Measurements from ENCODE around the gene CD37. TPM values are rescaled to one million over a fixed set of nuclear protein-coding genes. Genes with fewer than 3 reads are reported as not detected.

CD37 gene
- total and polyA plus RNA-seq, 10 of the 15 experiments (the other 5 are each of a cell fraction or from before 2014, with no cell fraction given) = 34.1 to 359 (median 108) TPM

DNA sequence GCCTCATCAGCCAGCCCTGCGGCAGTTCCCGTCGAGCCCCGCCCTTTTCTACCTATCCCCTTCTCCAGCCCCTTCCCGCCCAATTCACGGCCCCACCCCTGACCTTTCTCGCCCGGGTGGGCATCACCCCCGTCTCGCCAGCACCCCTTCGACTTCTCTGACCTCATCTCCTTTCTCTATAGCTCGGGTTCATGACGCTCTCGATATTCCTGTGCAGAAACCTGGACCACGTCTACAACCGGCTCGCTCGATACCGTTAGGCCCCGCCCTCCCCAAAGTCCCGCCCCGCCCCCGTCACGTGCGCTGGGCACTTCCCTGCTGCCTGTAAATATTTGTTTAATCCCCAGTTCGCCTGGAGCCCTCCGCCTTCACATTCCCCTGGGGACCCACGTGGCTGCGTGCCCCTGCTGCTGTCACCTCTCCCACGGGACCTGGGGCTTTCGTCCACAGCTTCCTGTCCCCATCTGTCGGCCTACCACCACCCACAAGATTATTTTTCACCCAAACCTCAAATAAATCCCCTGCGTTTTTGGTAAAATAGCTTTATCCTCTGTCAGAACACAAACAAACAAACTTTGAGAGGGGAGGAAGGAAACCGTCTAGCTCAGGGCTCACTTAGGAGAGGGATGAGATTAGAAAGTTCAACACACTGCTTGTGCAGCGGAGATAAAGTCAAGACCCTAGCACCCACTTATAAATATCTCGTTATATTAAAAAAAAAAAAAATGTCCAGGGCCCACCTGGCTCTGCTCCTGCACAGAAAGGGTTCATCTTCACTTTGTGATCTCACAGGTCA, 5.1 kb downstream of the CD37 start (continued):
- TF ChIP-seq, protein P1, sequence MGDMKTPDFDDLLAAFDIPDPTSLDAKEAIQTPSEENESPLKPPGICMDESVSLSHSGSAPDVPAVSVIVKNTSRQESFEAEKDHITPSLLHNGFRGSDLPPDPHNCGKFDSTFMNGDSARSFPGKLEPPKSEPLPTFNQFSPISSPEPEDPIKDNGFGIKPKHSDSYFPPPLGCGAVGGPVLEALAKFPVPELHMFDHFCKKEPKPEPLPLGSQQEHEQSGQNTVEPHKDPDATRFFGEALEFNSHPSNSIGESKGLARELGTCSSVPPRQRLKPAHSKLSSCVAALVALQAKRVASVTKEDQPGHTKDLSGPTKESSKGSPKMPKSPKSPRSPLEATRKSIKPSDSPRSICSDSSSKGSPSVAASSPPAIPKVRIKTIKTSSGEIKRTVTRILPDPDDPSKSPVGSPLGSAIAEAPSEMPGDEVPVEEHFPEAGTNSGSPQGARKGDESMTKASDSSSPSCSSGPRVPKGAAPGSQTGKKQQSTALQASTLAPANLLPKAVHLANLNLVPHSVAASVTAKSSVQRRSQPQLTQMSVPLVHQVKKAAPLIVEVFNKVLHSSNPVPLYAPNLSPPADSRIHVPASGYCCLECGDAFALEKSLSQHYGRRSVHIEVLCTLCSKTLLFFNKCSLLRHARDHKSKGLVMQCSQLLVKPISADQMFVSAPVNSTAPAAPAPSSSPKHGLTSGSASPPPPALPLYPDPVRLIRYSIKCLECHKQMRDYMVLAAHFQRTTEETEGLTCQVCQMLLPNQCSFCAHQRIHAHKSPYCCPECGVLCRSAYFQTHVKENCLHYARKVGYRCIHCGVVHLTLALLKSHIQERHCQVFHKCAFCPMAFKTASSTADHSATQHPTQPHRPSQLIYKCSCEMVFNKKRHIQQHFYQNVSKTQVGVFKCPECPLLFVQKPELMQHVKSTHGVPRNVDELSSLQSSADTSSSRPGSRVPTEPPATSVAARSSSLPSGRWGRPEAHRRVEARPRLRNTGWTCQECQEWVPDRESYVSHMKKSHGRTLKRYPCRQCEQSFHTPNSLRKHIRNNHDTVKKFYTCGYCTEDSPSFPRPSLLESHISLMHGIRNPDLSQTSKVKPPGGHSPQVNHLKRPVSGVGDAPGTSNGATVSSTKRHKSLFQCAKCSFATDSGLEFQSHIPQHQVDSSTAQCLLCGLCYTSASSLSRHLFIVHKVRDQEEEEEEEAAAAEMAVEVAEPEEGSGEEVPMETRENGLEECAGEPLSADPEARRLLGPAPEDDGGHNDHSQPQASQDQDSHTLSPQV (IDR thresholded peaks at IDR 0.05) = no peak
- TF ChIP-seq NR2F1 (conservative IDR thresholded peaks at IDR 0.05) = peak; percentile 88
- TF ChIP-seq NRF1 (conservative IDR thresholded peaks at IDR 0.05; ENCODE audit: low read depth, low read length) = no peak
- TF ChIP-seq, protein P2, sequence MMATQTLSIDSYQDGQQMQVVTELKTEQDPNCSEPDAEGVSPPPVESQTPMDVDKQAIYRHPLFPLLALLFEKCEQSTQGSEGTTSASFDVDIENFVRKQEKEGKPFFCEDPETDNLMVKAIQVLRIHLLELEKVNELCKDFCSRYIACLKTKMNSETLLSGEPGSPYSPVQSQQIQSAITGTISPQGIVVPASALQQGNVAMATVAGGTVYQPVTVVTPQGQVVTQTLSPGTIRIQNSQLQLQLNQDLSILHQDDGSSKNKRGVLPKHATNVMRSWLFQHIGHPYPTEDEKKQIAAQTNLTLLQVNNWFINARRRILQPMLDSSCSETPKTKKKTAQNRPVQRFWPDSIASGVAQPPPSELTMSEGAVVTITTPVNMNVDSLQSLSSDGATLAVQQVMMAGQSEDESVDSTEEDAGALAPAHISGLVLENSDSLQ (IDR thresholded peaks at IDR 0.05) = peak; percentile 62
- no peak for TF ChIP-seq MYB (IDR thresholded peaks at IDR 0.05; ENCODE audit: borderline replicate concordance, low read depth, low read length)
- TF ChIP-seq SMAD1 (IDR thresholded peaks at IDR 0.05; ENCODE audit: low read depth, partially characterized antibody) = peak; percentile 61
- no peak; the same call in 1 of the 2 replicates for TF ChIP-seq SMC3 (IDR thresholded peaks at IDR 0.05; ENCODE audit: borderline replicate concordance, low read length)
- TF ChIP-seq BMI1 (IDR thresholded peaks at IDR 0.05; ENCODE audit: borderline replicate concordance) = peak; percentile 80; the same call in 1 of the 2 replicates
- TF ChIP-seq CREM (IDR thresholded peaks at IDR 0.05; ENCODE audit: low read depth) = peak; percentile 88
- TF ChIP-seq SUPT20H (IDR thresholded peaks at IDR 0.05; ENCODE audit: borderline replicate concordance, control insufficient read depth, low read depth, low read length) = no peak
- TF ChIP-seq, protein P3, sequence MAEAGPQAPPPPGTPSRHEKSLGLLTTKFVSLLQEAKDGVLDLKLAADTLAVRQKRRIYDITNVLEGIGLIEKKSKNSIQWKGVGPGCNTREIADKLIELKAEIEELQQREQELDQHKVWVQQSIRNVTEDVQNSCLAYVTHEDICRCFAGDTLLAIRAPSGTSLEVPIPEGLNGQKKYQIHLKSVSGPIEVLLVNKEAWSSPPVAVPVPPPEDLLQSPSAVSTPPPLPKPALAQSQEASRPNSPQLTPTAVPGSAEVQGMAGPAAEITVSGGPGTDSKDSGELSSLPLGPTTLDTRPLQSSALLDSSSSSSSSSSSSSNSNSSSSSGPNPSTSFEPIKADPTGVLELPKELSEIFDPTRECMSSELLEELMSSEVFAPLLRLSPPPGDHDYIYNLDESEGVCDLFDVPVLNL (IDR thresholded peaks at IDR 0.05; ENCODE audit: low read depth, low read length) = no peak
- TF ChIP-seq, protein P4, sequence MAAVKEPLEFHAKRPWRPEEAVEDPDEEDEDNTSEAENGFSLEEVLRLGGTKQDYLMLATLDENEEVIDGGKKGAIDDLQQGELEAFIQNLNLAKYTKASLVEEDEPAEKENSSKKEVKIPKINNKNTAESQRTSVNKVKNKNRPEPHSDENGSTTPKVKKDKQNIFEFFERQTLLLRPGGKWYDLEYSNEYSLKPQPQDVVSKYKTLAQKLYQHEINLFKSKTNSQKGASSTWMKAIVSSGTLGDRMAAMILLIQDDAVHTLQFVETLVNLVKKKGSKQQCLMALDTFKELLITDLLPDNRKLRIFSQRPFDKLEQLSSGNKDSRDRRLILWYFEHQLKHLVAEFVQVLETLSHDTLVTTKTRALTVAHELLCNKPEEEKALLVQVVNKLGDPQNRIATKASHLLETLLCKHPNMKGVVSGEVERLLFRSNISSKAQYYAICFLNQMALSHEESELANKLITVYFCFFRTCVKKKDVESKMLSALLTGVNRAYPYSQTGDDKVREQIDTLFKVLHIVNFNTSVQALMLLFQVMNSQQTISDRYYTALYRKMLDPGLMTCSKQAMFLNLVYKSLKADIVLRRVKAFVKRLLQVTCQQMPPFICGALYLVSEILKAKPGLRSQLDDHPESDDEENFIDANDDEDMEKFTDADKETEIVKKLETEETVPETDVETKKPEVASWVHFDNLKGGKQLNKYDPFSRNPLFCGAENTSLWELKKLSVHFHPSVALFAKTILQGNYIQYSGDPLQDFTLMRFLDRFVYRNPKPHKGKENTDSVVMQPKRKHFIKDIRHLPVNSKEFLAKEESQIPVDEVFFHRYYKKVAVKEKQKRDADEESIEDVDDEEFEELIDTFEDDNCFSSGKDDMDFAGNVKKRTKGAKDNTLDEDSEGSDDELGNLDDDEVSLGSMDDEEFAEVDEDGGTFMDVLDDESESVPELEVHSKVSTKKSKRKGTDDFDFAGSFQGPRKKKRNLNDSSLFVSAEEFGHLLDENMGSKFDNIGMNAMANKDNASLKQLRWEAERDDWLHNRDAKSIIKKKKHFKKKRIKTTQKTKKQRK (IDR thresholded peaks at IDR 0.05; ENCODE audit: low read depth, low read length) = no peak
- no peak for TF ChIP-seq JUNB (IDR thresholded peaks at IDR 0.05)
- TF ChIP-seq HDAC2 (IDR thresholded peaks at IDR 0.05) = no peak
- TF ChIP-seq DPF2 (IDR thresholded peaks at IDR 0.05) = peak; percentile 91
- TF ChIP-seq, protein P5, sequence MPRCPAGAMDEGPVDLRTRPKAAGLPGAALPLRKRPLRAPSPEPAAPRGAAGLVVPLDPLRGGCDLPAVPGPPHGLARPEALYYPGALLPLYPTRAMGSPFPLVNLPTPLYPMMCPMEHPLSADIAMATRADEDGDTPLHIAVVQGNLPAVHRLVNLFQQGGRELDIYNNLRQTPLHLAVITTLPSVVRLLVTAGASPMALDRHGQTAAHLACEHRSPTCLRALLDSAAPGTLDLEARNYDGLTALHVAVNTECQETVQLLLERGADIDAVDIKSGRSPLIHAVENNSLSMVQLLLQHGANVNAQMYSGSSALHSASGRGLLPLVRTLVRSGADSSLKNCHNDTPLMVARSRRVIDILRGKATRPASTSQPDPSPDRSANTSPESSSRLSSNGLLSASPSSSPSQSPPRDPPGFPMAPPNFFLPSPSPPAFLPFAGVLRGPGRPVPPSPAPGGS (IDR thresholded peaks at IDR 0.05; ENCODE audit: borderline replicate concordance, insufficient read depth, low read depth, low read length, poor library complexity, severe bottlenecking) = peak; percentile 71
- TF ChIP-seq SP1 (IDR thresholded peaks at IDR 0.05; ENCODE audit: low read depth, low read length) = peak; percentile 84
- TF ChIP-seq TCF7 (IDR thresholded peaks at IDR 0.05; ENCODE audit: borderline replicate concordance) = no peak

All from GM12878 (cell line).